K562 (cell line): ENCODE measurements around the gene CYTH4.

Source experiments
- ARNT ChIP-seq, 2 experiments: fragments of 450-650 bp; IDR thresholded peaks; 2 replicates each; pipeline ENCODE4 v1.6.1; 2016; ENCODE audit warnings: mild to moderate bottlenecking in 1 of 2
- EZH2 ChIP-seq: IDR thresholded peaks from 2 replicates; pipeline ENCODE4 v1.6.1; 2012; ENCODE audit warnings: low read depth, mild to moderate bottlenecking, inconsistent platforms, low read length, borderline replicate concordance
- FIP1L1 ChIP-seq: fragments of 200-400 bp; formaldehyde crosslinking; IDR thresholded peaks from 2 replicates; pipeline ENCODE4 v1.6.1; 2018; ENCODE audit warnings: mild to moderate bottlenecking, low read depth, low read length; ENCODE audit not compliant: poor library complexity, severe bottlenecking
- FOXK1 ChIP-seq: sonication (generic); formaldehyde crosslinking; IDR thresholded peaks from 2 replicates; pipeline ENCODE4 v1.8.0; 2022; ENCODE audit warnings: missing genetic modification reagents, mild to moderate bottlenecking, borderline replicate concordance
- MTA2 ChIP-seq: fragments of 450-650 bp; IDR thresholded peaks from 2 replicates; pipeline ENCODE4 v1.6.1; 2016; ENCODE audit warnings: low read depth
- NBN ChIP-seq: fragments of 450-650 bp; IDR thresholded peaks from 2 replicates; pipeline ENCODE4 v1.6.1; 2016; ENCODE audit warnings: low read depth, mild to moderate bottlenecking
- NFE2L1 ChIP-seq: fragments of 450-650 bp; IDR thresholded peaks from 2 replicates; pipeline ENCODE4 v1.6.1; 2016; ENCODE audit warnings: missing genetic modification characterization, low read depth, mild to moderate bottlenecking, missing compliant biosample characterization, moderate library complexity, borderline replicate concordance
- PHB2 ChIP-seq: fragments of 450-650 bp; IDR thresholded peaks from 2 replicates; pipeline ENCODE4 v1.6.1; 2017; ENCODE audit warnings: low read depth
- POLR2A ChIP-seq: fragments of 450-650 bp; conservative IDR thresholded peaks from 2 replicates; pipeline ENCODE4 v1.6.1; 2016
- SMC3 ChIP-seq: conservative IDR thresholded peaks from 2 replicates; pipeline ENCODE4 v1.6.1; 2011; ENCODE audit warnings: low read depth, low read length, improper control_type of control experiment; ENCODE audit not compliant: insufficient read depth
- XRCC4 ChIP-seq: IDR thresholded peaks from one replicate; pipeline ENCODE4 v1.6.1; 2011; ENCODE audit not compliant: insufficient read depth, insufficient read length; ENCODE audit errors: extremely low read depth
- ZC3H8 ChIP-seq: fragments of 450-650 bp; IDR thresholded peaks from 2 replicates; pipeline ENCODE4 v1.6.1; 2017
- ZNF175 ChIP-seq: fragments of 200-800 bp; sonication (Bioruptor generic); IDR thresholded peaks from 2 replicates; pipeline ENCODE4 v1.6.1; 2016; ENCODE audit warnings: low read depth, mild to moderate bottlenecking, missing genetic modification characterization, missing compliant biosample characterization
- TF ChIP-seq, protein P1 (sequence below), 3 experiments: IDR thresholded peaks in 2 of 3; conservative IDR thresholded peaks in 1 of 3; 2 replicates each; pipeline ENCODE4 v1.5.1; 2011 to 2012; ENCODE audit warnings: low read length in 3 of 3, mild to moderate bottlenecking in 3 of 3, control low read depth in 2 of 3, improper control_type of control experiment in 1 of 3, inconsistent platforms in 1 of 3, low read depth in 1 of 3, mixed read lengths in 1 of 3, moderate library complexity in 1 of 3; ENCODE audit not compliant: insufficient read depth in 2 of 3

- TF ChIP-seq ZC3H8: no peak
- TF ChIP-seq, protein P1, sequence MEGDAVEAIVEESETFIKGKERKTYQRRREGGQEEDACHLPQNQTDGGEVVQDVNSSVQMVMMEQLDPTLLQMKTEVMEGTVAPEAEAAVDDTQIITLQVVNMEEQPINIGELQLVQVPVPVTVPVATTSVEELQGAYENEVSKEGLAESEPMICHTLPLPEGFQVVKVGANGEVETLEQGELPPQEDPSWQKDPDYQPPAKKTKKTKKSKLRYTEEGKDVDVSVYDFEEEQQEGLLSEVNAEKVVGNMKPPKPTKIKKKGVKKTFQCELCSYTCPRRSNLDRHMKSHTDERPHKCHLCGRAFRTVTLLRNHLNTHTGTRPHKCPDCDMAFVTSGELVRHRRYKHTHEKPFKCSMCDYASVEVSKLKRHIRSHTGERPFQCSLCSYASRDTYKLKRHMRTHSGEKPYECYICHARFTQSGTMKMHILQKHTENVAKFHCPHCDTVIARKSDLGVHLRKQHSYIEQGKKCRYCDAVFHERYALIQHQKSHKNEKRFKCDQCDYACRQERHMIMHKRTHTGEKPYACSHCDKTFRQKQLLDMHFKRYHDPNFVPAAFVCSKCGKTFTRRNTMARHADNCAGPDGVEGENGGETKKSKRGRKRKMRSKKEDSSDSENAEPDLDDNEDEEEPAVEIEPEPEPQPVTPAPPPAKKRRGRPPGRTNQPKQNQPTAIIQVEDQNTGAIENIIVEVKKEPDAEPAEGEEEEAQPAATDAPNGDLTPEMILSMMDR (IDR thresholded peaks at IDR 0.05 in 2 of 3, conservative IDR thresholded peaks at IDR 0.05 in 1 of 3; ENCODE audit: insufficient read depth in 2 of 3, low read depth in 1 of 3, low read length in 3 of 3): no peak
- no peak for TF ChIP-seq FOXK1 (CRISPR knock-in tag)
- TF ChIP-seq PHB2: no peak
- TF ChIP-seq MTA2: no peak
- TF ChIP-seq FIP1L1: no peak
- no peak for TF ChIP-seq POLR2A
- TF ChIP-seq ARNT (IDR thresholded peaks at IDR 0.05): no peak
- no peak for TF ChIP-seq SMC3
- no peak for TF ChIP-seq XRCC4
- TF ChIP-seq NFE2L1 (tag): no peak
- TF ChIP-seq NBN: no peak
- TF ChIP-seq EZH2: no peak
- no peak for TF ChIP-seq ZNF175
These were observed 2.6 kb downstream of the CYTH4 start for GRCh38 chr22:37284805-37285355.
